Activated B cell treated with CpG ODN at 0.5 μM for 24 hours (primary cell): Measurements from ENCODE around the gene HSPA9. TPM values are rescaled to one million over a fixed set of nuclear protein-coding genes. Genes with fewer than 3 reads are reported as not detected.

Experiments used
- ATAC-seq: fragments of 200-7000 bp; cut with Tn5 transposase; one replicate; pipeline ENCODE4 v1.10.0; 2021; ENCODE audit warnings: low read depth, mild to moderate bottlenecking, moderate library complexity
- CTCF ChIA-PET: fragments of 350-600 bp; sonication (Branson Sonifier 250); formaldehyde crosslinking; loops from one replicate; lab custom pipeline; 2021; ENCODE audit warnings: antibody characterized with exemption; lab: Charles Lee
- POLR2A ChIA-PET: fragments of 350-600 bp; sonication (Branson Sonifier 250); formaldehyde crosslinking; loops from one replicate; lab custom pipeline; 2021; ENCODE audit warnings: antibody characterized with exemption; lab: Charles Lee
- DNase-seq: peaks from one replicate; pipeline ENCODE4 v3.0.0; 2022
- H3K27ac Mint-ChIP-seq: one replicate; pipeline ENCODE4 v1.8.0; 2020; ENCODE audit warnings: mixed read lengths
- H3K27me3 Mint-ChIP-seq: one replicate; pipeline ENCODE4 v1.8.0; 2021; ENCODE audit warnings: mixed read lengths
- H3K36me3 Mint-ChIP-seq: one replicate; pipeline ENCODE4 v1.8.0; 2021; ENCODE audit warnings: low read depth, mixed read lengths
- H3K4me1 Mint-ChIP-seq: one replicate; pipeline ENCODE4 v1.8.0; 2021; ENCODE audit warnings: mixed read lengths
- H3K4me3 Mint-ChIP-seq: one replicate; pipeline ENCODE4 v1.8.0; 2020; ENCODE audit warnings: mild to moderate bottlenecking, mixed read lengths
- H3K9me3 Mint-ChIP-seq: one replicate; pipeline ENCODE4 v1.8.0; 2020; ENCODE audit warnings: mixed read lengths
- intact Hi-C: fragments of 100-400 bp; cut with micrococcal nuclease; formaldehyde crosslinking; loops from one replicate; pipeline ENCODE4 v1.15.1; 2024
- total RNA-seq: library from RNA; stranded (reverse); gene quantifications from 2 replicates; pipeline ENCODE4 v1.2.3, GENCODE V29; 2022
- TF ChIP-seq, protein P1 (sequence below): fragments of 200-600 bp; IDR thresholded peaks from one replicate; pipeline ENCODE4 v1.8.0; 2022; ENCODE audit warnings: antibody characterized with exemption, mild to moderate bottlenecking

HSPA9 gene
- total RNA-seq, 1 donor from 2014 or later = 224 TPM

DNA sequence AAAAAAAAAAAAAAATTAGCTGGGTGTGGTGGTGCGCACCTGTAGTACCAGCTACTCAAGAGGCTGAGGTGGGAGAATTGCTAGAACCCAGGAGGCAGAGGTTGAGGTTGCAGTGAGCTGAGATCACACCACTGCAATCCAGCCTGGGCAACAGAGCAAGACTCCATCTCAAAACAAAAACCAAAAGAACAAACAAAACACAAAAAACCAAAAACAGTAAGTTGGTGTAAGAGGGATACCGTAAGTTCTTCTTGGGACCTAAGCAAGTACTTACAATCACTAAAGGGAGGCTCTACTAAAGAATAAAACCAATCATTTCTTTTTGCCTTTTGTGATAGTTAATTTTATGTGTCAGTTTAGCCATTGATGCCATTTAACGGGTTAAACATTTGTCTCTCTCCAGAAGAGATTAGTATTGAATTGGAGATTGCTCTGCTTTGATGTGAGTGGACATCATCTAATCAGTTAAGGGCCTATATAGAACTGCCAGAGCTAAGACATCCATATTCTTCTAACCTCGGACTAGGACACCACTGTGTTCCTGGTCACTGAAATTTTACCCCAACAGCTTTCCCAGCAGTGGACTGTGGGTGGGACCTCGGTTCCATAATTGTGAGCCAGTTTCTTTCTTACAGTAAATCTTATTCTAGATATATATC is 21.6 kb downstream of the HSPA9 start:
- Mint-ChIP-seq H3K4me1 (peaks cover 4% of the 10 kb centered on the region), H3K27me3 (no peaks in the 10 kb centered on the region), H3K36me3 (peaks cover 58% of the 10 kb centered on the region), H3K4me3 (no peak overlapping the region), H3K27ac (no peak overlapping the region), H3K9me3 (no peaks in the 10 kb centered on the region)
- ATAC-seq (no peak), DNase-seq (no peak)
- POLR2A ChIA-PET = interaction anchor here (0.6 to 2.1 kb wide), 4 partner anchors 10 to 340 kb away, joined by 3 to 9 read pairs (median 6); partner anchors contain the start of gene ETF1
- CTCF ChIA-PET = no interaction called here
- intact Hi-C loops = no loop called here
- TF ChIP-seq, protein P1, sequence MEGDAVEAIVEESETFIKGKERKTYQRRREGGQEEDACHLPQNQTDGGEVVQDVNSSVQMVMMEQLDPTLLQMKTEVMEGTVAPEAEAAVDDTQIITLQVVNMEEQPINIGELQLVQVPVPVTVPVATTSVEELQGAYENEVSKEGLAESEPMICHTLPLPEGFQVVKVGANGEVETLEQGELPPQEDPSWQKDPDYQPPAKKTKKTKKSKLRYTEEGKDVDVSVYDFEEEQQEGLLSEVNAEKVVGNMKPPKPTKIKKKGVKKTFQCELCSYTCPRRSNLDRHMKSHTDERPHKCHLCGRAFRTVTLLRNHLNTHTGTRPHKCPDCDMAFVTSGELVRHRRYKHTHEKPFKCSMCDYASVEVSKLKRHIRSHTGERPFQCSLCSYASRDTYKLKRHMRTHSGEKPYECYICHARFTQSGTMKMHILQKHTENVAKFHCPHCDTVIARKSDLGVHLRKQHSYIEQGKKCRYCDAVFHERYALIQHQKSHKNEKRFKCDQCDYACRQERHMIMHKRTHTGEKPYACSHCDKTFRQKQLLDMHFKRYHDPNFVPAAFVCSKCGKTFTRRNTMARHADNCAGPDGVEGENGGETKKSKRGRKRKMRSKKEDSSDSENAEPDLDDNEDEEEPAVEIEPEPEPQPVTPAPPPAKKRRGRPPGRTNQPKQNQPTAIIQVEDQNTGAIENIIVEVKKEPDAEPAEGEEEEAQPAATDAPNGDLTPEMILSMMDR = no peak

DNA sequence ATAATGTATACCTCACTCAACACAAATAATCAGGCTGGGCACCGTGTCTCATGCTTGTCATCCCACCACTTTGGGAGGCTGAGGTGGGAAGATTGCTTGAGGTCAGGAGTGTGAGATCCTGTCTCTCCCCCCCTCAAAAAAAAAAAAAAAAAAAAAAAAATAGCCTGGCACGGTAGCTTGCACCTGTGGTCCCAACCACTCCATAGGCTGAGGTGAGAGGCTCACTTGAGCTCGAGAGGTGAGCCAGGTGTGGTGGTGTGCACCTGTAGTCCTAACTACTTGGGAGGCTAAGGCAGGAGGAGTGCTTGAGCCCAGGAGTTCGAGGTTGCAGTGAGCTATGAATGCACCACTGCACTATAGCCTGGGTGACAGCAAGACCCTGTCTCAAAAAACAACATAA is 22.5 kb downstream of the HSPA9 start:
- peaks cover 49% of the 10 kb centered on the region for H3K36me3 Mint-ChIP-seq
- H3K9me3 Mint-ChIP-seq = no peaks in the 10 kb centered on the region
- ChIA-PET CTCF (no interaction called here), POLR2A (interaction anchor here (0.6 to 2.1 kb wide), 4 partner anchors 9 to 510 kb away, joined by 3 to 9 read pairs (median 5); partner anchors contain the start of gene ETF1)
- TF ChIP-seq, protein P1 = no peak
- no peaks in the 10 kb centered on the region for H3K27me3 Mint-ChIP-seq
- DNase-seq (no peak), ATAC-seq (no peak)
- peaks cover 12% of the 10 kb centered on the region for H3K4me1 Mint-ChIP-seq
- H3K4me3 Mint-ChIP-seq = no peak overlapping the region
- intact Hi-C loops = no loop called here
- no peak overlapping the region for H3K27ac Mint-ChIP-seq

DNA sequence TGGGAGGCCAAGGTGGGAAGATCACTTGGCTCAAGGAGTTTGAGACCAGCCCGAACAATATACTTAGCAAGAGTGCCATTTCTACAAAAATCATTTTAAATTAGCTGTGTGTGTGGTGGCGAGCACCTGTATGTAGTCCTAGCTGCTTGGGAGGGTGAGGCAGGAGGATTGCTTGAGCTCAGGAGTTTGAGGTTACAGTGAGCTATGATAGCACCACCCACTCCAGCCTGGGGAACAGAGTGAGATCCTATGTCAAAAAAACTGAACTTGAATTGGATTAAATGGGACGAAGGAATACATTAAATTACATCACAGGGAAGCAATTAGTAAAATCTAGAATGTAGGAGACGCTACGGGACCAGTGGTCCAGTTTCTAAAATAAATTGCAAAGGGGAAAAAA is 25.8 kb downstream of the HSPA9 start:
- ChIA-PET POLR2A (no interaction called here), CTCF (no interaction called here)
- no peak for ATAC-seq
- Mint-ChIP-seq H3K9me3 (no peaks in the 10 kb centered on the region), H3K36me3 (peaks cover 16% of the 10 kb centered on the region), H3K4me1 (peaks cover 29% of the 10 kb centered on the region), H3K4me3 (no peak overlapping the region), H3K27ac (no peak overlapping the region), H3K27me3 (no peaks in the 10 kb centered on the region)
- intact Hi-C loops = no loop called here
- DNase-seq = no peak
- TF ChIP-seq, protein P1 = no peak

DNA sequence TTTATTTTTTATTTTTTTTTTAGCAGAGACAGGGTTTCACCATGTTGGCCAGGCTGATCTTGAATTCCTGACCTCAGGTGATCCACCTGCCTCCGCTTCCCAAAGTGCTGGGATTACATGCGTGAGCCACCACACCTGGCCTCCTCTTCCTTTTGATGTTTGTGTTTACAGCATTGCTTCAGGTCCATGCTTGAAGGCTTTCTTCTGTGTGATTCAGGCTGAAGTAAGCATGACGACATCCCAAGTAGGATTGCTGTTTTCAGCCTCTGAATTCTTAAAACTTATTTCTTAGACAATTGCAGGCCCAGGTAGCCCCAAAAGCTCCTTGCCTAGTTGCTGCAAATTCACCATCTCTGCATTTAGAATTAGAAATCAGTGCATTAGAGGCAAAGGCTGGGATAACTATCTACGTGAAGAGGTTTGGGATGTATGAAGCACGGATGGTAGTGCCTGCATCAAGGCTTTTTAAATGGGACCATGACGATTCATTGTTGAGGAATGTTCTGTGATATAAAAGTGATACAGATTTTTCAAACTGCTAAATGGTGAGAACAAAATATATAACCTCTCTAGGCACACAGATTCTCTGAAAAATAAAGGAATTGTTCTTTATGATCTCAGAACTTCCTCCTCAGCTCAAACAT is 29.2 kb downstream of the HSPA9 start:
- H3K4me3 Mint-ChIP-seq = no peak overlapping the region
- peaks cover 53% of the 10 kb centered on the region for H3K4me1 Mint-ChIP-seq
- POLR2A ChIA-PET = no interaction called here

More for the DNA sequence above, 29.2 kb downstream of the HSPA9 start:
- intact Hi-C loops = no loop called here
- CTCF ChIA-PET = interaction anchor here (0.6 kb wide), 1 partner anchor 17 kb away, joined by 3 read pairs; no protein-coding TSS in a partner anchor
- ATAC-seq = no peak
- TF ChIP-seq, protein P1 = no peak
- DNase-seq = no peak
- Mint-ChIP-seq H3K27me3 (no peaks in the 10 kb centered on the region), H3K9me3 (no peaks in the 10 kb centered on the region), H3K27ac (no peak overlapping the region), H3K36me3 (peaks cover 16% of the 10 kb centered on the region)
